Nephron (organoid): ENCODE measurements around the gene PPP1R3F.
"Not testable (repeated sequence)": the region's sequence is repeated elsewhere in the genome, so short reads cannot be mapped to it uniquely, and the experiment has no call there.

ENCODE experiments used
- H3K27ac Mint-ChIP-seq, 3 experiments: 2 replicates each; pipeline ENCODE4 v1.8.0; 2020; ENCODE audit warnings: mixed read lengths in 3 of 3, mild to moderate bottlenecking in 2 of 3, moderate library complexity in 1 of 3
- H3K27me3 Mint-ChIP-seq: 2 replicates; pipeline ENCODE4 v1.8.0; 2021; ENCODE audit warnings: low read depth, mild to moderate bottlenecking, moderate library complexity, mixed read lengths
- H3K36me3 Mint-ChIP-seq: 2 replicates; pipeline ENCODE4 v1.8.0; 2020; ENCODE audit warnings: low read depth, mixed read lengths
- H3K4me1 Mint-ChIP-seq: 2 replicates; pipeline ENCODE4 v1.8.0; 2020; ENCODE audit warnings: mixed read lengths
- H3K4me3 Mint-ChIP-seq, 3 experiments: 2 replicates each; pipeline ENCODE4 v1.8.0; 2020; ENCODE audit warnings: mild to moderate bottlenecking in 3 of 3, mixed read lengths in 3 of 3, moderate library complexity in 2 of 3
- H3K9me3 Mint-ChIP-seq: 2 replicates; pipeline ENCODE4 v1.8.0; 2020; ENCODE audit warnings: mixed read lengths
- TF ChIP-seq, protein P1 (sequence below), 3 experiments: fragments of 200-600 bp; sonication (generic); IDR thresholded peaks; one replicate each; pipeline ENCODE4 v1.5.0; 2021; ENCODE audit warnings: antibody characterized with exemption in 3 of 3; ENCODE audit not compliant: unreplicated experiment in 3 of 3

Gene PPP1R3F

DNA sequence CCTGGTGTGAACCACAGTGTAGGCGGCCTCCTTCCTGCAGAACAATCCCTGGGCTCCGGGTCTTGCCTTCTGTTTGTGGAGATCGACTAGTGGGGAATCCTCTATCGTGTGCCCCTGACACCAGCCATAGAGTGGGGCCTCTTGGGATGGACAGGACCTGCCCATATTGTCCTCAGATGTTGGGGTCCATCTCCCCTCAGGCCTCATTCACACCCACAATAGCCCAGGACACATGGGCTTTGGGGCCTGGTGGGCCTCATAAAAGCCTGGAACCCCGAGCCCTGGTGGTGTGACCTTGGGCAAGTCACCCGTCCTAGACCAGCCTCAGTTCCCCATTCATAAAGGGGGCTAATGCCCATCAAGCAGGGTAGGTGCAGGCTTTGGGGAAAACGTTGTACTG is 20.6 kb downstream of the PPP1R3F start:
- TF ChIP-seq, protein P1, sequence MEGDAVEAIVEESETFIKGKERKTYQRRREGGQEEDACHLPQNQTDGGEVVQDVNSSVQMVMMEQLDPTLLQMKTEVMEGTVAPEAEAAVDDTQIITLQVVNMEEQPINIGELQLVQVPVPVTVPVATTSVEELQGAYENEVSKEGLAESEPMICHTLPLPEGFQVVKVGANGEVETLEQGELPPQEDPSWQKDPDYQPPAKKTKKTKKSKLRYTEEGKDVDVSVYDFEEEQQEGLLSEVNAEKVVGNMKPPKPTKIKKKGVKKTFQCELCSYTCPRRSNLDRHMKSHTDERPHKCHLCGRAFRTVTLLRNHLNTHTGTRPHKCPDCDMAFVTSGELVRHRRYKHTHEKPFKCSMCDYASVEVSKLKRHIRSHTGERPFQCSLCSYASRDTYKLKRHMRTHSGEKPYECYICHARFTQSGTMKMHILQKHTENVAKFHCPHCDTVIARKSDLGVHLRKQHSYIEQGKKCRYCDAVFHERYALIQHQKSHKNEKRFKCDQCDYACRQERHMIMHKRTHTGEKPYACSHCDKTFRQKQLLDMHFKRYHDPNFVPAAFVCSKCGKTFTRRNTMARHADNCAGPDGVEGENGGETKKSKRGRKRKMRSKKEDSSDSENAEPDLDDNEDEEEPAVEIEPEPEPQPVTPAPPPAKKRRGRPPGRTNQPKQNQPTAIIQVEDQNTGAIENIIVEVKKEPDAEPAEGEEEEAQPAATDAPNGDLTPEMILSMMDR (IDR thresholded peaks at IDR 0.05; ENCODE audit: unreplicated experiment in 3 of 3) = no peak
- Mint-ChIP-seq H3K36me3 (no peaks in the 10 kb centered on the region), H3K27ac (no peak overlapping the region), H3K4me1 (no peaks in the 10 kb centered on the region), H3K27me3 (no peaks in the 10 kb centered on the region), H3K4me3 (no peak overlapping the region), H3K9me3 (peaks cover 5% of the 10 kb centered on the region)

DNA sequence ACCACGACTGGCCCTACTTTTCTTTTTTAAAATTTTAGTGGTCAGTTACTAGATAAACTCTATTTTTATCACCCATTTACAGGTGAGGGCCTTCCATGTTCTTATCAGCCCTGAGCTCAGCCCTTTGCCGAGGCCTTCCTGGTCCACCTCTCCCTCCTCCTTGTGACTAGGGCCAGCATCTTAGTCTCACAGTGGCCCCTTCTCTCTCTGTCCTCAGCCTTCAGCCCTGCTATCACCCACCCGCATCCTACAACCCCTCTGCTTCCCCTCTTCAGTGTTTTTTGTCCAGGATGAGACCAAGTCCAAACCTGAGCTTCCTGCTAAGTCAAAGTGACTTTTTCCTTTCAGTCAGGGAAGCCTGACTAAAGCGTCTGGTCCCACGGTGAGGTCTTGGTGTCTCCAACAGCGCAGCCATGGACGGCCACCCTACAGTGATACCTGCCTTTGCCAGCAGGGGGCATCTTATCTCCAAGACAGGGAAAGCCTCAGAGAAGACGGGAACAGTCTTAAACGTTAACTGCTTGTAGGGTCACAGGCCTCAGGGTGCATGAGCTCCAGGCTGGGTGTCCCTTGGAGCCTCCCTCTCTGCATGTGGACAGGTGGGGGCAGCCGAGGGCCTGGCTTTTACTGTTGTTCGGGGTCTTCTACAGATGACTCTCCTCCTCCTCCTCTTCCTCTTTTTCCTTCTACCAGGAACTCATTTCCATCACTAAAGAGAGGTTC is 22.2 kb downstream of the PPP1R3F start:
- H3K27me3 Mint-ChIP-seq = no peaks in the 10 kb centered on the region
- no peak overlapping the region for H3K4me3 Mint-ChIP-seq
- peak overlapping the region in 2 of 3 experiments; percentile 10 to 58 for H3K27ac Mint-ChIP-seq

DNA sequence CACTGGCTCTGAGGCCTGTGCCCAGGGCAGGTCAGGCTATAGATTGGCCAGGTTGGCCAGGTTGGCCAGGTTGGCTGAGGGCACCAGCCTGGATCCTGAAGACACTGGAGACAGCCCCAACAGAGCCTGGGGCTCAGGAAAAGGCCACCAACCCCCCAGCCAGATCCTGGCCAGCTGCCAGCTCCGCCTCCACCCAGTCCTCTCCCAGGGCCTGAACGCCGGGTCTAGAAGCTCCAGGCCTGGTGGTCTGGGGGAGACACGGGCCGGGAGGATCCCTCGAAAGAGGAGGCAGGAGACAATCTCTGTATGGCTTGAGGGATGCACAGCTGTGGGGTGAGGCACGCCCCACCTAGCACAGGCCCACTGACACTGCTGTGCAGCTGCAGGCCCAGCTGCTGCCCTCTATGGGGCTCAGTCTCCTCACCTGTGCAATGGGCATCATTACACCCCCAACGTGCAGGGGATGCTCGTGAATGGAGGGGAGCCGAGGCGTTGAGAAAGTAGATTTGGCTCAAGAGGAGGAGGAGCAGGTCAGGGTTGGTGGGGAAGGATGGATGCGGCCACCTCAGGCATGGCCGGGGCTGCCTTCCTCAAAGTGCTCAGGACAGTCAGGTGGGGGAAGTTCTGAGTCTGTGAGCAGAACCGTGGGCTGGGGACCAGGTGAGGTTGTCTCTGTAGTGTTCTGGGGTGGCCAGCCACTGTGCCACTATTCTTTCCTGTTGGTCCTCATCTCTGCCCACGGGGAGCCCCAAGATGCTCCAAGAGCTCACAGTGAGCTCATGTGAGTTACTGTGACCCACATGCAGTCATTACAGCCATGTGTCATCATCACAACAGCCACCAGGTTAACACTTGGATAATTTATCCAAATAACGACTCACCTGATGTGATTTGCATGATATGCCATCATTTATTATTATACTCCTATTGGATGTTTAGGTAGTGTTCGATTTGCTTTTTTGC is 23.1 kb downstream of the PPP1R3F start:
- TF ChIP-seq, protein P1 (IDR thresholded peaks at IDR 0.05; ENCODE audit: unreplicated experiment in 3 of 3) = no peak
- H3K27me3 Mint-ChIP-seq = no peaks in the 10 kb centered on the region
- H3K4me1 Mint-ChIP-seq = no peaks in the 10 kb centered on the region
- no peaks in the 10 kb centered on the region for H3K36me3 Mint-ChIP-seq
- H3K9me3 Mint-ChIP-seq = peaks cover 13% of the 10 kb centered on the region
- no peak overlapping the region for H3K4me3 Mint-ChIP-seq
- H3K27ac Mint-ChIP-seq = no peak overlapping the region

More for the DNA sequence above, 22.2 kb downstream of the PPP1R3F start:
- H3K36me3 Mint-ChIP-seq = no peaks in the 10 kb centered on the region
- no peaks in the 10 kb centered on the region for H3K4me1 Mint-ChIP-seq
- H3K9me3 Mint-ChIP-seq = peaks cover 15% of the 10 kb centered on the region
- TF ChIP-seq, protein P1 (IDR thresholded peaks at IDR 0.05; ENCODE audit: unreplicated experiment in 3 of 3) = peak; percentile 47 to 55 (median 48)

DNA sequence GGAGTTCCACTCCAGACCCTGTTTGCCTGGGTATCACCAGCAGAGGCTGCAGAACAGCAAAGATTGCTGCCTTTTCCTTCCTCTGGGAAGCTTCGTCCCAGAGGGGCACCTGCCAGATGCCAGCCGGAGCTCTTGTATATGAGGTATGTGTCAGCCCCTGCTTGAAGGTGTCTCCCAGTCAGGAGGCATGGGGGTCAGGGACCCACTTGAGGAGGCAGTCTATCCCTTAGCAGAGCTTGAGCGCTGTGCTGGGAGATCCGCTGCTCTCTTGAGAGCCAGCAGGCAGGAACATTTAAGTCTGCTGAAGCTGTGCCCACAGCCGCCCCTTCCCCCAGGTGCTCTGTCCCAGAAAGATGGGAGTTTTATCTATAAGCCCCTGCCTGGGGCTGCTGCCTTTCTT is 29.7 kb downstream of the PPP1R3F start:
- peaks cover 26% of the 10 kb centered on the region for H3K9me3 Mint-ChIP-seq
- H3K27me3 Mint-ChIP-seq, H3K4me3 Mint-ChIP-seq, H3K27ac Mint-ChIP-seq, H3K4me1 Mint-ChIP-seq, H3K36me3 Mint-ChIP-seq: not testable (repeated sequence)

DNA sequence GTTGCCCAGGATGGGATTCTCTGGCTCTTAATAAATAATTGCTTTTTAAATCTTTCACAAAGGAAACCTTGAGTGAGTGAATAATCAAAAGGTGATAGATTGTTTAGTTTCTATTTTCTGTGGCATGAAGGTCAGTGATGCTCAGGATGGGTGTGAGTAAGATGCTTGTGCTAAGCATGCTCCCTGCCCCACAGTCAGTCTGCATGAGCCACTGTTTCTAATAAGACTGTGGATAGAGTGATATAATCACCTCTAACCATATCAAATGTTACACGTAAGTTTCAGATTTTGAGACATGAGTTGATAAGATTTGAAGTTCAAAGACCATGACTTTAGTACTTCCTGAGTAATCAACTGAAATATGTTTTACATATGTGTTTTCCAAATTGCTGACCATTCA is 31.1 kb downstream of the PPP1R3F start:
- Mint-ChIP-seq H3K9me3 (peaks cover 26% of the 10 kb centered on the region), H3K27ac (no peak overlapping the region), H3K4me3 (no peak overlapping the region), H3K27me3 (no peaks in the 10 kb centered on the region), H3K36me3 (no peaks in the 10 kb centered on the region), H3K4me1 (no peaks in the 10 kb centered on the region)
- TF ChIP-seq, protein P1 (IDR thresholded peaks at IDR 0.05; ENCODE audit: unreplicated experiment in 3 of 3) = no peak

DNA sequence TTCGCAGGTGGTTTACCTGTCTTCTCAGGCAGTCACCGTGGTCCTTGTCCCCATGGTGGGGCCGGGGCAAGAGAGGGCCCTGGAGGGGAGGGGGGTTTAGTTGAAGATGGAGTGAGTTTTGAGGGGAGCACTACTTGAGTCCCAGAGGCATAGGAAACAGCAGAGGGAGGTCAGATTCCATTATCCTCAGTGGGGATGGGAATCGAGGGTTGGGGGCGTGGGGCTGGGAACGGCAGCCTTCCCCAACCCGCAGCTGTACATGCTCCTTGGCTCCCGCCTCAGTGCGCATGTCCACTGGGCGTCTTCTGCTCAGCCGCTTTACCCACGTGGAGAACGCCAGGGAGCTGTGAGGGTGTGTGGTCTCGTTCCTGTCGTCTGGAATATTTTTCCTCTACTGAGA is 33.8 kb downstream of the PPP1R3F start, which contains the start of gene GAGE10:
GAGE10 (plus strand) TSS at position 301 of the 400 bp plus-strand sequence. CDS start 1,214 bp downstream, outside the sequence.
- H3K36me3 Mint-ChIP-seq = no peaks in the 10 kb centered on the region
- H3K4me3 Mint-ChIP-seq = no peak within 1 kb of the TSS
- peaks cover 13% of the 10 kb centered on the region for H3K9me3 Mint-ChIP-seq
- TF ChIP-seq, protein P1 (IDR thresholded peaks at IDR 0.05; ENCODE audit: unreplicated experiment in 3 of 3) = no peak
- no peak within 1 kb of the TSS for H3K27ac Mint-ChIP-seq
- no peaks in the 10 kb centered on the region for H3K27me3 Mint-ChIP-seq
- H3K4me1 Mint-ChIP-seq = no peaks in the 10 kb centered on the region

DNA sequence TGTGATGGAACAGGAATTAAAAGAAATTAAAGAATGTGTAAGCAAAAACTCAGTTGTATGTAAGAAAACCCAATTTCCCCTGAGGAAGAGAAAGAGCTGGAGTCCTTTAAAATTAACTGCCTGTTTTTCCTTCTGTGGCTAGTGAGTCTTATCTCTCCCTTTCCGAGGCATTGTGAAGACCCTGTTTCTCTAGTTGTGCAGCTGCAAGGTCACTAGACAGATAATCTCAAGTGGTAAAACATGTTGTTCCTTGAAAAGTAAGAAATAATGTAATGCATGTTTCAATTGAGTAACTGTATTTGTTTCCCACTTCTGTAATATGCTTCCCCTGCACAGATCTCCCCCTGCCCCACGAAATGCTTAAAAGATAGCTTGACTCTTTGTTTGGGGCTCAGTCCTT is 38.2 kb downstream of the PPP1R3F start:
- not testable (repeated sequence) for H3K9me3 Mint-ChIP-seq, H3K4me3 Mint-ChIP-seq, H3K36me3 Mint-ChIP-seq, H3K27me3 Mint-ChIP-seq
- Mint-ChIP-seq H3K27ac (peak overlapping the region; percentile 65 to 98 (median 98)), H3K4me1 (peaks cover 21% of the 10 kb centered on the region)
